ENCODE measurements around the gene PGPEP1. TPM values are rescaled to one million over a fixed set of nuclear protein-coding genes. Genes with fewer than 3 reads are reported as not detected.

PGPEP1 gene
- total RNA-seq, 1 donor from 2014 or later: 5.6 TPM

- ChIA-PET POLR2A (interaction anchor here (0.5 to 9.5 kb wide), 23 partner anchors 10 to 1705 kb away, joined by 3 to 926 read pairs (median 5); partner anchors contain the start of genes IQCN, JUND and LSM4), CTCF (interaction anchor here (0.5 to 3.8 kb wide), 6 partner anchors 11 to 33 kb away, joined by 3 to 60 read pairs (median 6); partner anchors contain the start of genes JUND and LSM4)
- intact Hi-C loops (cut with micrococcal nuclease): loop anchor here (2.0 kb wide), 1 partner anchor 268 kb away; no protein-coding TSS in a partner anchor
- Mint-ChIP-seq H3K27ac (peak overlapping the region; percentile 96), H3K27me3 (no peaks in the 10 kb centered on the region), H3K9me3 (no peaks in the 10 kb centered on the region), H3K4me1 (peaks cover 60% of the 10 kb centered on the region), H3K36me3 (ENCODE audit: low read depth) (peaks cover 2% of the 10 kb centered on the region), H3K4me3 (peak overlapping the region; percentile 95)
- no peak for ATAC-seq (ENCODE audit: low read depth)
- TF ChIP-seq, protein P1, sequence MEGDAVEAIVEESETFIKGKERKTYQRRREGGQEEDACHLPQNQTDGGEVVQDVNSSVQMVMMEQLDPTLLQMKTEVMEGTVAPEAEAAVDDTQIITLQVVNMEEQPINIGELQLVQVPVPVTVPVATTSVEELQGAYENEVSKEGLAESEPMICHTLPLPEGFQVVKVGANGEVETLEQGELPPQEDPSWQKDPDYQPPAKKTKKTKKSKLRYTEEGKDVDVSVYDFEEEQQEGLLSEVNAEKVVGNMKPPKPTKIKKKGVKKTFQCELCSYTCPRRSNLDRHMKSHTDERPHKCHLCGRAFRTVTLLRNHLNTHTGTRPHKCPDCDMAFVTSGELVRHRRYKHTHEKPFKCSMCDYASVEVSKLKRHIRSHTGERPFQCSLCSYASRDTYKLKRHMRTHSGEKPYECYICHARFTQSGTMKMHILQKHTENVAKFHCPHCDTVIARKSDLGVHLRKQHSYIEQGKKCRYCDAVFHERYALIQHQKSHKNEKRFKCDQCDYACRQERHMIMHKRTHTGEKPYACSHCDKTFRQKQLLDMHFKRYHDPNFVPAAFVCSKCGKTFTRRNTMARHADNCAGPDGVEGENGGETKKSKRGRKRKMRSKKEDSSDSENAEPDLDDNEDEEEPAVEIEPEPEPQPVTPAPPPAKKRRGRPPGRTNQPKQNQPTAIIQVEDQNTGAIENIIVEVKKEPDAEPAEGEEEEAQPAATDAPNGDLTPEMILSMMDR (IDR thresholded peaks at IDR 0.05): no peak
- peak; percentile 55 for DNase-seq
Observed at GRCh38 chr19:18292810-18293641, 47.4 kb upstream of the PGPEP1 start.

DNA sequence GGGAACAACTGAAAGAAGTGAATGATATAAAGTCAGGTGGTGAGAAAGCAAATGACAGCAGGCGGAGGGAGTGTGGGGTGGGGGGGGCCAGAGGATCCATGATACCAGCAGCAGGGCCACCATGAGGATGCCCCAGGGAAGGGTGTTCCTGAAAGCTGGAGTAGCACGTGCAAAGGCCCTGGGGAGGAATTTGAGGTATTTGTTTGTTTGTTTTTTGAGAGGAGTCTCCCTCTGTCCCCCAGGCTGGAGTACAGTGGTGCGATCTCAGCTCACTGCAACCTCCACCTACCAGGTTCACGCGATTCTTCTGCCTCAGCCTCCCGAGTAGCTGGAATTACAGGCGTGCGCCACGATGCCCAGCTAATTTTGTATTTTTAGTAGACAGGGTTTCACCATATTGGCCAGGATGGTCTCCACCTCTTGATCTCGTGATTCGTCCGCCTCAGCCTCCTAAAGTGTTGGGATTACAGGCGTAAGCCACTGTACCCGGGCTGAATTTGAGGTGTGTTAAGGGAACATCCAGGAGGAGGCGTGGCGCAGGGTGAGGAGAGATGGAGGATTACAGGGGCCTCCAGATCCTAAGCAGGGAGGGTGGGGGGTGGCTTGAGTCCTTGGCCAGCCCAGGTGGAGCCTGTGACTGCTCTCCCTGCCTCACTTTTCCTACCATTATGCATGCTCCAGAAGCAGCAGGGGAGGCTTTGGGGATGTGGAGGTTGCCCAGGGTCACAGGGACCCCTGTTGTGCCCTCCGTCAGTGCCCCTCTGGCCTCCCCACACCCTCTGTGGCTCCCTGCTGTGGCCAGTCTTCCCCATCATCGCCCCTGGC lies 46.5 kb upstream of the PGPEP1 start:
- H3K27ac Mint-ChIP-seq: peak overlapping the region; percentile 96
- H3K4me1 Mint-ChIP-seq: peaks cover 55% of the 10 kb centered on the region
- no peaks in the 10 kb centered on the region for H3K9me3 Mint-ChIP-seq
- DNase-seq: no peak
- intact Hi-C loops (cut with micrococcal nuclease): loop anchor here (1.0 to 2.0 kb wide), 3 partner anchors 10 to 269 kb away; partner anchors contain the start of gene JUND
- POLR2A ChIA-PET: interaction anchor here (0.6 to 9.5 kb wide), 7 partner anchors 9 to 123 kb away, joined by 3 to 926 read pairs (median 36); partner anchors contain the start of genes IQCN, JUND and LSM4
- no peaks in the 10 kb centered on the region for H3K27me3 Mint-ChIP-seq
- no peak for ATAC-seq (ENCODE audit: low read depth)
- H3K4me3 Mint-ChIP-seq: peak overlapping the region; percentile 95
- peaks cover 2% of the 10 kb centered on the region for H3K36me3 Mint-ChIP-seq (ENCODE audit: low read depth)
- CTCF ChIA-PET: interaction anchor here (1.0 to 3.8 kb wide), 4 partner anchors 10 to 32 kb away, joined by 5 to 60 read pairs (median 11); partner anchors contain the start of gene JUND
- TF ChIP-seq, protein P1 (IDR thresholded peaks at IDR 0.05): no peak

GRCh38 chr19:18294467-18294864 lies 45.9 kb upstream of the PGPEP1 start:
- H3K4me3 Mint-ChIP-seq: peak overlapping the region; percentile 53
- peaks cover 2% of the 10 kb centered on the region for H3K36me3 Mint-ChIP-seq (ENCODE audit: low read depth)
- intact Hi-C loops (cut with micrococcal nuclease): loop anchor here (1.0 to 2.0 kb wide), 2 partner anchors 10 to 14 kb away; partner anchors contain the start of gene JUND
- H3K4me1 Mint-ChIP-seq: peaks cover 51% of the 10 kb centered on the region
- H3K9me3 Mint-ChIP-seq: no peaks in the 10 kb centered on the region
- TF ChIP-seq, protein P1 (IDR thresholded peaks at IDR 0.05): no peak
- peak; percentile 38 for ATAC-seq (ENCODE audit: low read depth)
- peak; percentile 74 for DNase-seq
- ChIA-PET POLR2A (interaction anchor here (0.6 to 9.5 kb wide), 4 partner anchors 8 to 27 kb away, joined by 3 to 926 read pairs (median 326); partner anchors contain the start of genes IQCN, JUND and LSM4), CTCF (interaction anchor here (3.8 kb wide), 1 partner anchor 15 kb away, joined by 60 read pairs; the partner anchor contains the start of gene JUND)
- H3K27ac Mint-ChIP-seq: peak overlapping the region; percentile 96
- H3K27me3 Mint-ChIP-seq: no peaks in the 10 kb centered on the region

- DNase-seq: no peak
- no peaks in the 10 kb centered on the region for H3K9me3 Mint-ChIP-seq
- no peak overlapping the region for H3K4me3 Mint-ChIP-seq
- H3K27me3 Mint-ChIP-seq: no peaks in the 10 kb centered on the region
- peaks cover 45% of the 10 kb centered on the region for H3K4me1 Mint-ChIP-seq
- CTCF ChIA-PET: interaction anchor here (3.8 kb wide), 1 partner anchor 15 kb away, joined by 60 read pairs; the partner anchor contains the start of gene JUND
- peak overlapping the region; percentile 96 for H3K27ac Mint-ChIP-seq
- peaks cover 2% of the 10 kb centered on the region for H3K36me3 Mint-ChIP-seq (ENCODE audit: low read depth)
- POLR2A ChIA-PET: interaction anchor here (0.6 to 9.5 kb wide), 4 partner anchors 8 to 27 kb away, joined by 3 to 926 read pairs (median 326); partner anchors contain the start of genes IQCN, JUND and LSM4
- intact Hi-C loops (cut with micrococcal nuclease): loop anchor here (2.0 kb wide), 1 partner anchor 14 kb away; the partner anchor contains the start of gene JUND
- TF ChIP-seq, protein P1 (IDR thresholded peaks at IDR 0.05): no peak
- ATAC-seq (ENCODE audit: low read depth): no peak
Observed at GRCh38 chr19:18295034-18295451, 45.4 kb upstream of the PGPEP1 start.

Measured in activated B cell treated with CpG ODN at 0.5 μM for 24 hours (primary cell).